H1 (cell line): ENCODE data around the gene MYO1G. TPM values are rescaled to one million over a fixed set of nuclear protein-coding genes. Genes with fewer than 3 reads are reported as not detected.

ENCODE experiments used
- ASH2L ChIP-seq: fragments of 200-600, 300-600 bp; sonication (generic); IDR thresholded peaks from one replicate; pipeline ENCODE4 v1.7.1; 2017; ENCODE audit warnings: low read length
- CHD7 ChIP-seq: fragments of 300-600 bp; sonication (generic); IDR thresholded peaks from 2 replicates; pipeline ENCODE4 v1.7.1; 2012; ENCODE audit warnings: low read length, moderate library complexity, mild to moderate bottlenecking, inconsistent platforms; ENCODE audit not compliant: insufficient replicate concordance
- CTBP2 ChIP-seq: IDR thresholded peaks from 2 replicates; pipeline ENCODE4 v1.7.0; 2011; ENCODE audit warnings: borderline replicate concordance, mild to moderate bottlenecking, moderate library complexity, mixed read lengths, low read length; ENCODE audit not compliant: insufficient read depth, insufficient read length
- CTCF ChIP-seq, 3 experiments: IDR thresholded peaks; 1 replicate in 2 of 3; 2 replicates in 1 of 3; pipeline versions ENCODE4 v1.5.1 to v1.6.1; 2011; ENCODE audit warnings: low read length in 3 of 3, mild to moderate bottlenecking in 3 of 3, inconsistent platforms in 2 of 3, low read depth in 1 of 3, moderate library complexity in 1 of 3; ENCODE audit not compliant: insufficient read depth in 1 of 3; ENCODE audit errors: control extremely low read depth in 1 of 3
- EGR1 ChIP-seq: IDR thresholded peaks from 2 replicates; pipeline ENCODE4 v1.6.1; 2011; ENCODE audit warnings: low read depth, low read length, borderline replicate concordance
- YY1 ChIP-seq: IDR thresholded peaks from 2 replicates; pipeline ENCODE4 v1.6.1; 2011; ENCODE audit warnings: low read depth, mild to moderate bottlenecking, low read length
- polyA plus RNA-seq, 7 experiments: library from polyadenylated mRNA; depleted of rRNA in 3 of 7; stranded (reverse) in 5 of 7; unstranded in 2 of 7; fragments of >200 nt in 5 of 7; fragments of 200-250 nt in 2 of 7; gene quantifications; 1 replicate in 5 of 7; 2 replicates in 1 of 7; 4 replicates in 1 of 7; pipeline versions ENCODE4 v1.2.1 to v1.2.3, GENCODE V29; 2011 to 2013; ENCODE audit warnings: missing spikeins in 2 of 7, mixed read lengths in 2 of 7
- total RNA-seq: library from RNA; stranded (reverse); fragmentation: NEBNext Ultra II Directional; extraction: Animal tissue kit (Norgen Biotek cat#: 25700); gene quantifications from 2 replicates; pipeline ENCODE4 v1.2.1, GENCODE V29; 2021

Gene MYO1G
- total and polyA plus RNA-seq, 2 of the 8 experiments (the other 6 are each of a cell fraction or from before 2014, with no cell fraction given): 0.08 to 0.19 TPM

GRCh38 chr7:45013465-45013967 is 34.7 kb upstream of the MYO1G start (continued):
- TF ChIP-seq CHD7: no peak
- no peak for TF ChIP-seq YY1
- TF ChIP-seq EGR1: no peak
- TF ChIP-seq CTBP2: no peak
- no peak for TF ChIP-seq CTCF (IDR thresholded peaks at IDR 0.05; ENCODE audit: control extremely low read depth in 1 of 3, insufficient read depth in 1 of 3, low read depth in 1 of 3, low read length in 3 of 3)
- TF ChIP-seq ASH2L: no peak
- TF ChIP-seq, all 59 proteins: peak for 0
